ENCODE data around the gene RNU7-1. TPM values are rescaled to one million over a fixed set of nuclear protein-coding genes. Genes with fewer than 3 reads are reported as not detected.

RNU7-1 gene
- total and polyA plus RNA-seq, 2 experiments from 2014 or later, result not detected

DNA sequence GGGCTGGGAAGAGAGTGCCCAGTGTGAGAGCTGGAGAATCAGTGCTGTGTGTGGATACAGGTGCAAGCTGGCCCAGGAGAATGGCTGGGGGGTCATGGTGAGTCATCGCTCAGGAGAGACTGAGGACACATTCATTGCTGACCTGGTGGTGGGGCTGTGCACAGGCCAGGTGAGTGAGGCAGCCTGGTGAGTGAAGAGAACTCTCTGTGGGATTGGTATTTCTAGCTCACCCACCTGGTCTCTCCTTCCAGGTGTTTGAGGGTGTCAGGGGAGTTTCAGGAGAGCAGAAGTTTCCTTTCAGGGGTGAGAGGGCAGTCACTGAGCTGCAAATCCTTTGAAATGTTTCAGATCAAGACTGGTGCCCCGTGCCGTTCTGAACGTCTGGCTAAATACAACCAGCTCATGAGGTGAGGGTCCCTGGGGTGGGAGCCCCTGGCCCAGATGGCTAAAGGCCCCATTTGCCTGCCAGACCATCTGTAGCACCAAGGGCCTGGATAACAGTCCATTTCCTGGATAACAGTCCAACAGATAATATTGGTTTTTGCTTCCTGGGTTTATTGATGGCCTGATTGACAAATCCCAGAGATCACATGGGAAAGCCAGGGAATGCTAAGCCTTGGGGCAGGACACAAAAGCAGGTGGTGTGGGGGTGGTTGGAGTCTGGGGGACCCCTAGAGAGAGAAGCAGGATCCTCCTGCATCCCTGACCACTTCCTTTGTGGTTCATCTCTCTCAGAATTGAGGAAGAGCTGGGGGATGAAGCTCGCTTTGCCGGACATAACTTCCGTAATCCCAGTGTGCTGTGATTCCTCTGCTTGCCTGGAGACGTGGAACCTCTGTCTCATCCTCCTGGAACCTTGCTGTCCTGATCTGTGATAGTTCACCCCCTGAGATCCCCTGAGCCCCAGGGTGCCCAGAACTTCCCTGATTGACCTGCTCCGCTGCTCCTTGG, 21.3 kb upstream of the RNU7-1 start:
- H3K27ac ChIP-seq, result no peak overlapping the region
- H3K79me2 ChIP-seq, result peaks cover 8% of the 10 kb centered on the region
- H2AFZ ChIP-seq, result no peak overlapping the region
- peaks cover 28% of the 10 kb centered on the region for H3K4me1 ChIP-seq (ENCODE audit: insufficient read depth)
- H3K9me3 ChIP-seq (ENCODE audit: low read depth), result no peaks in the 10 kb centered on the region
- no peak for DNase-seq (ENCODE audit: low spot score)
- TF ChIP-seq EZH2 (IDR thresholded peaks at IDR 0.05; ENCODE audit: borderline replicate concordance) (no peak), CTCF (IDR thresholded peaks at IDR 0.05; ENCODE audit: poor library complexity) (no peak), EZH2phosphoT487 (IDR thresholded peaks at IDR 0.05; ENCODE audit: low read depth, severe bottlenecking, unreplicated experiment) (no peak)
- H3K9me2 ChIP-seq (replicated peaks; ENCODE audit: insufficient read depth), result no peaks in the 10 kb centered on the region
- no peak overlapping the region for H3K4me2 ChIP-seq
- no peaks in the 10 kb centered on the region for H4K20me1 ChIP-seq (ENCODE audit: insufficient read depth, poor library complexity, severe bottlenecking)
- H3K4me3 ChIP-seq, result no peak overlapping the region
- H3K27me3 ChIP-seq, result no peaks in the 10 kb centered on the region
- WGBS (ENCODE audit: low lambda C conversion rate, missing lambda C conversion rate), result 82% methylated on average over 9 of the region's 9 CpGs
- H3K36me3 ChIP-seq (replicated peaks; ENCODE audit: insufficient read depth, low read depth), result no peaks in the 10 kb centered on the region

GRCh38 chr12:6923003-6923732, 20.4 kb upstream of the RNU7-1 start:
- Histone ChIP-seq H3K4me2 (no peak overlapping the region), H4K20me1 (ENCODE audit: insufficient read depth, poor library complexity, severe bottlenecking) (no peaks in the 10 kb centered on the region), H3K4me3 (no peak overlapping the region), H3K27me3 (no peaks in the 10 kb centered on the region), H3K36me3 (replicated peaks; ENCODE audit: insufficient read depth, low read depth) (no peaks in the 10 kb centered on the region), H2AFZ (no peak overlapping the region), H3K79me2 (peaks cover 13% of the 10 kb centered on the region), H3K9me2 (replicated peaks; ENCODE audit: insufficient read depth) (no peaks in the 10 kb centered on the region), H3K9me3 (ENCODE audit: low read depth) (no peaks in the 10 kb centered on the region), H3K4me1 (ENCODE audit: insufficient read depth) (peaks cover 28% of the 10 kb centered on the region), H3K27ac (no peak overlapping the region)
- 89% methylated on average over 10 of the region's 10 CpGs for WGBS (ENCODE audit: low lambda C conversion rate, missing lambda C conversion rate)
- TF ChIP-seq EZH2 (IDR thresholded peaks at IDR 0.05; ENCODE audit: borderline replicate concordance), result no peak
- TF ChIP-seq EZH2phosphoT487 (IDR thresholded peaks at IDR 0.05; ENCODE audit: low read depth, severe bottlenecking, unreplicated experiment), result no peak
- TF ChIP-seq CTCF (IDR thresholded peaks at IDR 0.05; ENCODE audit: poor library complexity), result no peak
- no peak for DNase-seq (ENCODE audit: low spot score)

- Histone ChIP-seq H3K79me2 (peaks cover 19% of the 10 kb centered on the region), H3K36me3 (replicated peaks; ENCODE audit: insufficient read depth, low read depth) (no peaks in the 10 kb centered on the region), H3K27ac (no peak overlapping the region), H4K20me1 (ENCODE audit: insufficient read depth, poor library complexity, severe bottlenecking) (peaks cover 2% of the 10 kb centered on the region), H3K9me3 (ENCODE audit: low read depth) (no peaks in the 10 kb centered on the region), H2AFZ (no peak overlapping the region), H3K4me1 (ENCODE audit: insufficient read depth) (peaks cover 28% of the 10 kb centered on the region), H3K4me2 (no peak overlapping the region), H3K27me3 (no peaks in the 10 kb centered on the region), H3K4me3 (no peak overlapping the region), H3K9me2 (replicated peaks; ENCODE audit: insufficient read depth) (no peaks in the 10 kb centered on the region)
- 79% methylated on average over 6 of the region's 6 CpGs for WGBS (ENCODE audit: low lambda C conversion rate, missing lambda C conversion rate)
- DNase-seq (ENCODE audit: low spot score), result no peak
- no peak for TF ChIP-seq EZH2 (IDR thresholded peaks at IDR 0.05; ENCODE audit: borderline replicate concordance)
- TF ChIP-seq CTCF (IDR thresholded peaks at IDR 0.05; ENCODE audit: poor library complexity), result no peak
- no peak for TF ChIP-seq EZH2phosphoT487 (IDR thresholded peaks at IDR 0.05; ENCODE audit: low read depth, severe bottlenecking, unreplicated experiment)
Observed at GRCh38 chr12:6923851-6924250, 19.8 kb upstream of the RNU7-1 start.

Data from hepatocyte (in vitro differentiated cells).